HCT116 (cell line): ENCODE data around the gene SLC17A5. TPM values are rescaled to one million over a fixed set of nuclear protein-coding genes. Genes with fewer than 3 reads are reported as not detected.

ENCODE experiments used
- ATAC-seq: fragments of 200-7000 bp; cut with Tn5 transposase; 2 replicates; pipeline ENCODE4 v1.9.1; 2020; ENCODE audit warnings: mild to moderate bottlenecking, moderate library complexity
- BruUV-seq: library from RNA; stranded (reverse); fragments of 400-500 nt; replicated peaks from 2 replicates; lab custom pipeline; 2021; lab: Mats Ljungman, UMichigan
- CTCF ChIA-PET: fragments of 300-600 bp; sonication (Branson Sonifier 250); formaldehyde crosslinking; loops from one replicate; lab custom pipeline; 2021; ENCODE audit warnings: antibody characterized with exemption; lab: Charles Lee
- POLR2A ChIA-PET: fragments of 300-600, 350-600 bp; sonication (Branson Sonifier 250); formaldehyde crosslinking; loops from one replicate; lab custom pipeline; 2021; ENCODE audit warnings: antibody characterized with exemption; lab: Charles Lee
- RAD21 ChIA-PET, 2 experiments: fragments of 300-600 bp; sonication (Branson Sonifier 250); formaldehyde crosslinking; loops; one replicate each; lab custom pipeline; 2023; ENCODE audit warnings: low total read pairs in 2 of 2; ENCODE audit not compliant: uncharacterized antibody in 2 of 2, unreplicated experiment in 2 of 2, low non-redundant PET in 1 of 2; lab: Charles Lee
- DNase-seq: peaks from one replicate; pipeline ENCODE4 v3.0.0-alpha.2; 2010; ENCODE audit warnings: low read depth, low spot score
- H2AFZ ChIP-seq: fragments of 200-600 bp; shearing (Covaris generic), sonication (generic); 2 replicates; pipeline ENCODE4 v1.6.1; 2017; ENCODE audit warnings: low read depth, mixed run types, mixed read lengths, antibody characterized with exemption, low read length; ENCODE audit not compliant: poor library complexity, severe bottlenecking
- H3K27ac ChIP-seq: 2 replicates; pipeline ENCODE4 v1.5.1; 2012; ENCODE audit warnings: low read depth, low read length
- H3K27me3 ChIP-seq: fragments of 200-600 bp; sonication (generic); 2 replicates; pipeline ENCODE4 v1.6.1; 2016; ENCODE audit warnings: mixed run types, low read length, mixed read lengths; ENCODE audit not compliant: insufficient read depth
- H3K36me3 ChIP-seq, 2 experiments: fragments of 200-500 bp in 1 of 2; fragments of 200-600 bp in 1 of 2; sonication (Bioruptor generic) in 1 of 2; sonication (generic) in 1 of 2; 2 replicates each; pipeline versions ENCODE4 v1.5.1 to v1.6.1; 2014 to 2016; ENCODE audit warnings: low read length in 2 of 2, inconsistent platforms in 1 of 2, mixed read lengths in 1 of 2, mixed run types in 1 of 2; ENCODE audit not compliant: insufficient read depth in 2 of 2, control insufficient read depth in 1 of 2
- H3K4me1 ChIP-seq, 2 experiments: fragments of 200-600 bp in 1 of 2; sonication (generic) in 1 of 2; 2 replicates each; pipeline versions ENCODE4 v1.5.1 to v1.6.1; 2012 to 2017; ENCODE audit warnings: low read length in 2 of 2, inconsistent platforms in 1 of 2, mild to moderate bottlenecking in 1 of 2, mixed read lengths in 1 of 2, mixed run types in 1 of 2, moderate library complexity in 1 of 2; ENCODE audit not compliant: insufficient read depth in 2 of 2, control insufficient read depth in 1 of 2
- H3K4me2 ChIP-seq: fragments of 200-600 bp; sonication (generic); 2 replicates; pipeline ENCODE4 v1.6.1; 2017; ENCODE audit warnings: mixed run types, low read length, mixed read lengths
- H3K4me3 ChIP-seq, 2 experiments: fragments of 200-600 bp in 1 of 2; sonication (generic) in 1 of 2; replicated peaks in 1 of 2; 2 replicates each; pipeline ENCODE4 v1.5.1; 2011 to 2016; ENCODE audit warnings: low read length in 2 of 2, control low read depth in 1 of 2, low read depth in 1 of 2, mild to moderate bottlenecking in 1 of 2, mixed read lengths in 1 of 2, mixed run types in 1 of 2
- H3K79me2 ChIP-seq: fragments of 200-600 bp; sonication (generic); 2 replicates; pipeline ENCODE4 v1.6.1; 2017; ENCODE audit warnings: mild to moderate bottlenecking, mixed run types, low read length, moderate library complexity, mixed read lengths; ENCODE audit not compliant: insufficient read depth
- H3K9ac ChIP-seq: fragments of 200-600 bp; sonication (generic); 2 replicates; pipeline ENCODE4 v1.6.1; 2016; ENCODE audit warnings: low read length, mixed read lengths
- H3K9me2 ChIP-seq: fragments of 200-600 bp; sonication (generic), shearing (Covaris generic); 2 replicates; pipeline ENCODE4 v1.6.1; 2017; ENCODE audit warnings: mixed run types, mild to moderate bottlenecking, moderate library complexity; ENCODE audit not compliant: insufficient read depth
- H3K9me3 ChIP-seq, 2 experiments: fragments of 200-500 bp in 1 of 2; fragments of 200-600 bp in 1 of 2; sonication (Bioruptor generic) in 1 of 2; sonication (generic) in 1 of 2; 2 replicates each; pipeline ENCODE4 v1.6.1; 2014 to 2017; ENCODE audit warnings: low read length in 2 of 2, mixed read lengths in 2 of 2, inconsistent platforms in 1 of 2, low read depth in 1 of 2, mild to moderate bottlenecking in 1 of 2, mixed run types in 1 of 2, moderate library complexity in 1 of 2; ENCODE audit not compliant: control insufficient read depth in 1 of 2, insufficient read depth in 1 of 2
- H4K20me1 ChIP-seq: fragments of 200-600 bp; sonication (generic), shearing (Covaris generic); 2 replicates; pipeline ENCODE4 v1.6.1; 2017; ENCODE audit warnings: mixed run types, mild to moderate bottlenecking, moderate library complexity; ENCODE audit not compliant: insufficient read depth
- CBX3 ChIP-seq: IDR thresholded peaks from 2 replicates; pipeline ENCODE4 v1.6.1; 2012; ENCODE audit warnings: low read depth
- CEBPB ChIP-seq: IDR thresholded peaks from 2 replicates; pipeline ENCODE4 v1.6.1; 2012; ENCODE audit warnings: low read depth
- EGR1 ChIP-seq: IDR thresholded peaks from 2 replicates; pipeline ENCODE4 v1.6.1; 2012; ENCODE audit warnings: low read depth
- ELF1 ChIP-seq: IDR thresholded peaks from 2 replicates; pipeline ENCODE4 v1.6.1; 2012; ENCODE audit warnings: low read depth, borderline replicate concordance
- EZH2 ChIP-seq: fragments of 200-600 bp; sonication (generic); IDR thresholded peaks from 2 replicates; pipeline ENCODE4 v1.6.1; 2017; ENCODE audit warnings: antibody characterized with exemption, mixed run types
- EZH2phosphoT487 ChIP-seq: fragments of 200-600 bp; IDR thresholded peaks from 2 replicates; pipeline ENCODE4 v1.6.1; 2018; ENCODE audit warnings: antibody characterized with exemption, borderline replicate concordance
- FOSL1 ChIP-seq: IDR thresholded peaks from 2 replicates; pipeline ENCODE4 v1.6.1; 2012; ENCODE audit warnings: low read depth
- JUND ChIP-seq: IDR thresholded peaks from 2 replicates; pipeline ENCODE4 v1.6.1; 2012
- RAD21 ChIP-seq: IDR thresholded peaks from 2 replicates; pipeline ENCODE4 v1.6.1; 2012; ENCODE audit warnings: low read depth, mild to moderate bottlenecking
- SP1 ChIP-seq: IDR thresholded peaks from 2 replicates; pipeline ENCODE4 v1.6.1; 2012; ENCODE audit warnings: low read depth
- SRF ChIP-seq: IDR thresholded peaks from 2 replicates; pipeline ENCODE4 v1.6.1; 2012; ENCODE audit warnings: low read depth
- TCF7L2 ChIP-seq: IDR thresholded peaks from 2 replicates; pipeline ENCODE4 v1.7.0; 2011; ENCODE audit warnings: borderline replicate concordance, inconsistent platforms; ENCODE audit not compliant: insufficient read depth, insufficient read length; ENCODE audit errors: extremely low read depth
- YY1 ChIP-seq: IDR thresholded peaks from 2 replicates; pipeline ENCODE4 v1.6.1; 2011; ENCODE audit warnings: low read length, low read depth, moderate library complexity, mild to moderate bottlenecking; ENCODE audit not compliant: insufficient replicate concordance; ENCODE audit errors: extremely low read depth
- ZFX ChIP-seq: fragments of 450-650 bp; IDR thresholded peaks from 2 replicates; pipeline ENCODE4 v1.6.1; 2017
- ZNF274 ChIP-seq: fragments of 200-500 bp; sonication (Bioruptor generic); IDR thresholded peaks from 2 replicates; pipeline ENCODE4 v1.6.1; 2014; ENCODE audit warnings: mild to moderate bottlenecking, low read depth, low read length, inconsistent platforms
- intact Hi-C: fragments of 100-400 bp; cut with micrococcal nuclease; formaldehyde crosslinking; loops from 2 replicates; pipeline ENCODE4 v1.10.0; 2022
- total RNA-seq: library from RNA; stranded (reverse); gene quantifications from one replicate; pipeline ENCODE4 v1.2.1, GENCODE V29; 2021; ENCODE audit not compliant: unreplicated experiment
- TF ChIP-seq, protein P1 (sequence below): IDR thresholded peaks from 2 replicates; pipeline ENCODE4 v1.6.1; 2012
- TF ChIP-seq, protein P2 (sequence below): IDR thresholded peaks from 2 replicates; pipeline ENCODE4 v1.6.1; 2012; ENCODE audit warnings: low read depth

The SLC17A5 gene
- total RNA-seq, 1 experiment from 2014 or later: 17.0 TPM

DNA sequence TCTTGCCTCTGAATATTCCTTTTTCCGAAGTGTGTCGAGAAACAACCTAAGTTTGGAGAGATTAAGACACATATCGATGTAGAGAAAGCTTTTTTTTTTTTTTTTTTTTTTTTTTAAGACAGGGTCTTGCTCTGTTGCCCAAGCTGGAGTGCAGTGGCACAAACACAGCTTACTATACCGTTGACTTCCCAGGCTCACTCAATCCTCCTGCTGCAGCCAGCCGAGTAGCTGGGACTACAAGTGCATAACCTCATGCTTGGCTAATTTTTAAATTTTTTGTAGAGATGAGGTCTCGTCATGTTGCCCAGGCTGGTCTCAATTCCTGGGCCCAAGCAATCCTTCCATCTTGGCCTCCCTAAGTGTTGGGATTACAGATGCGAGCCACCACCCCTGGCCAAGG lies 21.4 kb downstream of the SLC17A5 start:
- Histone ChIP-seq H3K4me3 (no peak overlapping the region), H3K27ac (no peak overlapping the region), H4K20me1 (no peaks in the 10 kb centered on the region), H3K79me2 (no peaks in the 10 kb centered on the region), H3K9me3 (no peaks in the 10 kb centered on the region), H3K36me3 (peaks cover 7 to 23% of the 10 kb centered on the region in 2 experiments; a peak in 3 of 4 replicates), H3K9me2 (no peaks in the 10 kb centered on the region), H3K4me1 (no peaks in the 10 kb centered on the region; a peak in 1 of 4 replicates), H2AFZ (no peak overlapping the region), H3K4me2 (no peak overlapping the region), H3K9ac (no peak overlapping the region), H3K27me3 (no peaks in the 10 kb centered on the region)
- ChIA-PET RAD21 (interaction anchor here in 1 of 2 experiments (0.7 kb wide), 1 partner anchor 33 kb away, joined by 7 read pairs; no protein-coding TSS in a partner anchor), POLR2A (interaction anchor here (0.7 to 2.0 kb wide), 4 partner anchors 21 to 171 kb away, joined by 3 to 5 read pairs (median 4); partner anchors contain the start of gene MTO1), CTCF (no interaction called here)
- no TSS peak for BruUV-seq
- TF ChIP-seq CEBPB (no peak), FOSL1 (no peak), ELF1 (no peak), SRF (no peak), ZNF274 (no peak), YY1 (no peak), TCF7L2 (no peak), EZH2phosphoT487 (no peak), ZFX (no peak), EGR1 (no peak), SP1 (no peak), EZH2 (no peak), JUND (no peak), CBX3 (no peak), RAD21 (no peak)
- TF ChIP-seq, protein P1, sequence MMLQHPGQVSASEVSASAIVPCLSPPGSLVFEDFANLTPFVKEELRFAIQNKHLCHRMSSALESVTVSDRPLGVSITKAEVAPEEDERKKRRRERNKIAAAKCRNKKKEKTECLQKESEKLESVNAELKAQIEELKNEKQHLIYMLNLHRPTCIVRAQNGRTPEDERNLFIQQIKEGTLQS: no peak
- TF ChIP-seq, protein P2, sequence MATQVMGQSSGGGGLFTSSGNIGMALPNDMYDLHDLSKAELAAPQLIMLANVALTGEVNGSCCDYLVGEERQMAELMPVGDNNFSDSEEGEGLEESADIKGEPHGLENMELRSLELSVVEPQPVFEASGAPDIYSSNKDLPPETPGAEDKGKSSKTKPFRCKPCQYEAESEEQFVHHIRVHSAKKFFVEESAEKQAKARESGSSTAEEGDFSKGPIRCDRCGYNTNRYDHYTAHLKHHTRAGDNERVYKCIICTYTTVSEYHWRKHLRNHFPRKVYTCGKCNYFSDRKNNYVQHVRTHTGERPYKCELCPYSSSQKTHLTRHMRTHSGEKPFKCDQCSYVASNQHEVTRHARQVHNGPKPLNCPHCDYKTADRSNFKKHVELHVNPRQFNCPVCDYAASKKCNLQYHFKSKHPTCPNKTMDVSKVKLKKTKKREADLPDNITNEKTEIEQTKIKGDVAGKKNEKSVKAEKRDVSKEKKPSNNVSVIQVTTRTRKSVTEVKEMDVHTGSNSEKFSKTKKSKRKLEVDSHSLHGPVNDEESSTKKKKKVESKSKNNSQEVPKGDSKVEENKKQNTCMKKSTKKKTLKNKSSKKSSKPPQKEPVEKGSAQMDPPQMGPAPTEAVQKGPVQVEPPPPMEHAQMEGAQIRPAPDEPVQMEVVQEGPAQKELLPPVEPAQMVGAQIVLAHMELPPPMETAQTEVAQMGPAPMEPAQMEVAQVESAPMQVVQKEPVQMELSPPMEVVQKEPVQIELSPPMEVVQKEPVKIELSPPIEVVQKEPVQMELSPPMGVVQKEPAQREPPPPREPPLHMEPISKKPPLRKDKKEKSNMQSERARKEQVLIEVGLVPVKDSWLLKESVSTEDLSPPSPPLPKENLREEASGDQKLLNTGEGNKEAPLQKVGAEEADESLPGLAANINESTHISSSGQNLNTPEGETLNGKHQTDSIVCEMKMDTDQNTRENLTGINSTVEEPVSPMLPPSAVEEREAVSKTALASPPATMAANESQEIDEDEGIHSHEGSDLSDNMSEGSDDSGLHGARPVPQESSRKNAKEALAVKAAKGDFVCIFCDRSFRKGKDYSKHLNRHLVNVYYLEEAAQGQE: no peak
- ATAC-seq (no peak), DNase-seq (no peak)
- intact Hi-C loops: no loop called here
